Measurements from ENCODE around the gene NTM.
"Not testable (repeated sequence)": the region's sequence is repeated elsewhere in the genome, so short reads cannot be mapped to it uniquely, and the experiment has no call there.

The NTM gene

DNA sequence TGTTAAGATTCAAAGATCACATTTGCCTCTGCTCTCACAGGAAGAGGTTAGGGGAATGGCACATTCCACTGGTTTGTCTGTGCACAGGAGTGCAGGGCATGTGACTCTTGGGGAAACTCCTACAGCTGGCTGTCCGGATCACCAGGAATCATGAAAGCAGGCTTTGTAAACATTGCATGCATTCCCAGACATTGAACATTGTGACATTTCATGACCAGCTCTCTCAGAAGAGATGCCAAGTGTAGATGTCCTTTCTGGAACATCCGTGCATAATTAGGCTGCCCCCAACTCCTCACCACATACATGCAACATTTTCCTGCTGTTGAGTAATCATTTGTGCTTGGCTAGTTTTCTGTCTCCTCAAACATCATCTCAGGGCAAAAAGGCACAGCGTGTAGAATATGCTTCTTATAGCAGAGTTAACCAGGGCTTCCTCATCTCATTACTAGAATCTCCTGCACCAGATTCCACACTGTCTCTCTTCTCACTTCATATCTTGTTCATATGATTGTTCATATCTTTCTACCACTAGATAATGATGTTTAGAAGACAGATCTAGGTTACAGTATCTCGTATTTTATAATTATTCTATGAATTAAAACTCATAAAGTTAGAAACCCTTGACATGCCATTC is 694.7 kb downstream of the NTM start:
- peaks cover 52% of the 10 kb centered on the region for H3K4me1 ChIP-seq (ENCODE audit: insufficient read depth, poor library complexity, severe bottlenecking)
- peak overlapping the region; percentile 98 for H3K27ac ChIP-seq (ENCODE audit: poor library complexity, severe bottlenecking)

DNA sequence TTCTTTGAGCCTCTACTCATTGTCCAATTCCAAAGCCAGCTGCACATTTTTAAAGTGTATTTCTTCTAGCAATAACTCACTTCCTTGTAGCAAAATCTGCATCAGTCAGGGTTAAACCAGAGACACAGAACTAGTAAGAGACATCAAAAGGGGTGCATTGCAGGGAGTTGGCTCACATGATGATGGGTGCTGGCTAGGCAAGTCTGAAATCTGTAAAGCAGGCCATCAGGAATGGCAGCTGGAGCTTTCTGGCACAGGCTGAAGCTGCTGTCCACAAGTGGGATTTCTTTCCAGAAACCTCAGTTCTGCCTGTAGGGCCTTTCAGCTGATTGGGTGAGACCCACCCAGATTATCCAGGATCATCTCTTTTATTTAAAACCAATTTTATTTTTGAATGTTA is 698.1 kb downstream of the NTM start:
- H3K27me3 ChIP-seq (ENCODE audit: insufficient read depth, poor library complexity, severe bottlenecking): no peaks in the 10 kb centered on the region
- ATAC-seq (ENCODE audit: low read depth): no peak
- no peaks in the 10 kb centered on the region for H3K36me3 ChIP-seq (ENCODE audit: low read depth)
- H3K9me3 ChIP-seq (ENCODE audit: severe bottlenecking): no peaks in the 10 kb centered on the region
- H3K27ac ChIP-seq (ENCODE audit: poor library complexity, severe bottlenecking): peak overlapping the region; percentile 98
- TF ChIP-seq, protein P1, sequence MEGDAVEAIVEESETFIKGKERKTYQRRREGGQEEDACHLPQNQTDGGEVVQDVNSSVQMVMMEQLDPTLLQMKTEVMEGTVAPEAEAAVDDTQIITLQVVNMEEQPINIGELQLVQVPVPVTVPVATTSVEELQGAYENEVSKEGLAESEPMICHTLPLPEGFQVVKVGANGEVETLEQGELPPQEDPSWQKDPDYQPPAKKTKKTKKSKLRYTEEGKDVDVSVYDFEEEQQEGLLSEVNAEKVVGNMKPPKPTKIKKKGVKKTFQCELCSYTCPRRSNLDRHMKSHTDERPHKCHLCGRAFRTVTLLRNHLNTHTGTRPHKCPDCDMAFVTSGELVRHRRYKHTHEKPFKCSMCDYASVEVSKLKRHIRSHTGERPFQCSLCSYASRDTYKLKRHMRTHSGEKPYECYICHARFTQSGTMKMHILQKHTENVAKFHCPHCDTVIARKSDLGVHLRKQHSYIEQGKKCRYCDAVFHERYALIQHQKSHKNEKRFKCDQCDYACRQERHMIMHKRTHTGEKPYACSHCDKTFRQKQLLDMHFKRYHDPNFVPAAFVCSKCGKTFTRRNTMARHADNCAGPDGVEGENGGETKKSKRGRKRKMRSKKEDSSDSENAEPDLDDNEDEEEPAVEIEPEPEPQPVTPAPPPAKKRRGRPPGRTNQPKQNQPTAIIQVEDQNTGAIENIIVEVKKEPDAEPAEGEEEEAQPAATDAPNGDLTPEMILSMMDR (IDR thresholded peaks at IDR 0.05; ENCODE audit: poor library complexity, severe bottlenecking): no peak
- H3K4me3 ChIP-seq (ENCODE audit: severe bottlenecking): no peak overlapping the region
- peaks cover 43% of the 10 kb centered on the region for H3K4me1 ChIP-seq (ENCODE audit: insufficient read depth, poor library complexity, severe bottlenecking)
- no peak for DNase-seq (ENCODE audit: low spot score)

More for the DNA sequence above, 694.7 kb downstream of the NTM start:
- DNase-seq (ENCODE audit: low spot score) (peak; percentile 85), ATAC-seq (ENCODE audit: low read depth) (peak; percentile 93)
- Histone ChIP-seq H3K36me3 (ENCODE audit: low read depth) (no peaks in the 10 kb centered on the region), H3K27me3 (ENCODE audit: insufficient read depth, poor library complexity, severe bottlenecking) (no peaks in the 10 kb centered on the region), H3K4me3 (ENCODE audit: severe bottlenecking) (no peak overlapping the region), H3K9me3 (ENCODE audit: severe bottlenecking) (no peaks in the 10 kb centered on the region)
- TF ChIP-seq, protein P1 (IDR thresholded peaks at IDR 0.05; ENCODE audit: poor library complexity, severe bottlenecking): no peak

DNA sequence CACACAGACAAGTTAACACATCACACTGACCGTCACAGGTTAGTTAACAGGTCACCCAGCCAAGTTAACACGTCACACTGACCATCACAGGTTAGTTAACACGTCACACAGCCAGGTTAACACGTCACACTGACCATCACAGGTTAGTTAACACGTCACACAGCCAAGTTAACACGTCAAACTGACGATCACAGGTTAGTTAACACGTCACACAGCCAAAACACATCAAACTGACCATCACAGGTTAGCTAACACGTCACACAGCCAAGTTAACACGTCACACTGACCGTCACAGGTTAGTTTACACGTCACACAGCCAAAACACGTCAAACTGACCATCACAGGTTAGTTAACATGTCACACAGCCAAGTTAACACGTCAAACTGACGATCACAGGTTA is 699.2 kb downstream of the NTM start:
- not testable (repeated sequence) for H3K27me3 ChIP-seq (ENCODE audit: insufficient read depth, poor library complexity, severe bottlenecking); H3K9me3 ChIP-seq (ENCODE audit: severe bottlenecking); H3K4me3 ChIP-seq (ENCODE audit: severe bottlenecking); DNase-seq (ENCODE audit: low spot score); ATAC-seq (ENCODE audit: low read depth); H3K36me3 ChIP-seq (ENCODE audit: low read depth)
- Histone ChIP-seq H3K4me1 (ENCODE audit: insufficient read depth, poor library complexity, severe bottlenecking) (peaks cover 40% of the 10 kb centered on the region), H3K27ac (ENCODE audit: poor library complexity, severe bottlenecking) (peak overlapping the region; percentile 100)

DNA sequence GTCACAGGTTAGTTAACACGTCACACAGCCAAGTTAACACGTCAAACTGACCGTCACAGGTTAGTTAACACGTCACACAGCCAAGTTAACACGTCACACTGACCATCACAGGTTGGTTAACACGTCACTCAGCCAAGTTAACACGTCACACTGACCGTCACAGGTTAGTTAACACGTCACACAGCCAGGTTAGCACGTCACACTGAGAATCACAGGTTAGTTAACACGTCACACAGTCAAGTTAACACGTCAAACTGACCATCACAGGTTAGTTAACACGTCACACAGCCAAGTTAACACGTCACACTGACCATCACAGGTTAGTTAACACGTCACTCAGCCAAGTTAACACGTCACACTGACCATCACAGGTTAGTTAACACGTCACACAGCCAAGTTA is 700.5 kb downstream of the NTM start:
- not testable (repeated sequence) for ATAC-seq (ENCODE audit: low read depth); H3K36me3 ChIP-seq (ENCODE audit: low read depth); H3K9me3 ChIP-seq (ENCODE audit: severe bottlenecking); DNase-seq (ENCODE audit: low spot score); H3K27me3 ChIP-seq (ENCODE audit: insufficient read depth, poor library complexity, severe bottlenecking); H3K4me3 ChIP-seq (ENCODE audit: severe bottlenecking)
- peaks cover 34% of the 10 kb centered on the region for H3K4me1 ChIP-seq (ENCODE audit: insufficient read depth, poor library complexity, severe bottlenecking)
- H3K27ac ChIP-seq (ENCODE audit: poor library complexity, severe bottlenecking): peak overlapping the region; percentile 100

DNA sequence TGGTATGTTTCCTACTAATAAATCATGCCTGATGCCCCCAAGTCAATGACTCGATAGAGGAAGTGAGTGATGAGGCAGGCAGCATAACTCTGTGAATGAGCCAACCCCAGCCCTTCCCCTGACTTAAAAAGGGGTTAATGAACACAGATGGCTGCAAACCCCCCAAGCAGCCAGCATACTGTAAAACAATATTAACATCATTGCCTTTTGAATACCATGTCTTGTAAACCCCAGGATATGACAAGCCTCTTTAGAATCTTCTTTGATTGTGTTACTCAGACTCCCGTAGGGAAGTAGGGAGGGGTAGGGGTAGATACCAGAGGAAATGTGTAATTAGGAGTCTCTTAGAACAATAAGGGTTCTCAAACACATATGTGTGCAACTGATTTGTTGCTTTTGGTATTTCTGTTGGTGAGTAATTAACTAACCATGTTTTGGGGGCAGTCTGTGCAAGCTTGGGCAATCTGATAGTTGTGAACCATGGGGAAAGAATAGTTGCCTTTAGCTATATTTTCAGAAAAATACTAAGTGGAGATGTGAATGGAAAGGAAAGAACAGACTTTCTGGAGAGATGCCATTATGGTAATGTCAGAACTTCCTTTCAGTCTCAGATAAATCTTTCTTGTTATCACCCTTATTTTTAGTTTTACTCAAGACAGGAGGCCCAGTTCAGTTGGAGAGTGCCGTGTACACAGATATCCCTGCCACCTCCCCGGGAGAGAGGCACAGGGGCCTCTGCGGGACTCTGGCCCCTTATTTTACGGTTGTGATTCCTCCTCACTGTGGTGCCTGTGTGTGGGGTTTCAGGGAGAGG is 701.8 kb downstream of the NTM start:
- Histone ChIP-seq H3K27ac (ENCODE audit: poor library complexity, severe bottlenecking) (peak overlapping the region; percentile 100), H3K9me3 (ENCODE audit: severe bottlenecking) (no peaks in the 10 kb centered on the region), H3K36me3 (ENCODE audit: low read depth) (0 out of 2 replicates have a peak, but pooled peaks cover 3% of the 10 kb centered on the region), H3K4me1 (ENCODE audit: insufficient read depth, poor library complexity, severe bottlenecking) (peaks cover 41% of the 10 kb centered on the region), H3K4me3 (ENCODE audit: severe bottlenecking) (no peak overlapping the region), H3K27me3 (ENCODE audit: insufficient read depth, poor library complexity, severe bottlenecking) (no peaks in the 10 kb centered on the region)
- peak; percentile 90 for DNase-seq (ENCODE audit: low spot score)
- peak; percentile 97 for ATAC-seq (ENCODE audit: low read depth)
- TF ChIP-seq, protein P1 (IDR thresholded peaks at IDR 0.05; ENCODE audit: poor library complexity, severe bottlenecking): no peak
